IPS-20b (cell line): Measurements from ENCODE around the gene ROBO2.

Experiments used
- H3K27ac ChIP-seq: one replicate; pipeline ENCODE4 v1.5.1; 2013; ENCODE audit warnings: low read length
- H3K27me3 ChIP-seq: 2 replicates; pipeline ENCODE4 v1.6.1; 2013; ENCODE audit warnings: mild to moderate bottlenecking, low read length, inconsistent platforms; ENCODE audit not compliant: insufficient read depth
- H3K36me3 ChIP-seq: 2 replicates; pipeline ENCODE4 v1.6.1; 2013; ENCODE audit warnings: low read depth, mild to moderate bottlenecking, inconsistent platforms, low read length, moderate library complexity; ENCODE audit not compliant: insufficient read depth
- H3K4me1 ChIP-seq: 2 replicates; pipeline ENCODE4 v1.6.1; 2013; ENCODE audit warnings: mild to moderate bottlenecking, control low read depth, inconsistent platforms, low read length, moderate library complexity; ENCODE audit not compliant: insufficient read depth
- H3K4me3 ChIP-seq: 2 replicates; pipeline ENCODE4 v1.5.1; 2013; ENCODE audit warnings: mild to moderate bottlenecking, low read length, inconsistent platforms
- H3K9ac ChIP-seq: 2 replicates; pipeline ENCODE4 v1.6.1; 2013; ENCODE audit warnings: low read depth, mild to moderate bottlenecking, inconsistent platforms, low read length, moderate library complexity
- H3K9me3 ChIP-seq: 2 replicates; pipeline ENCODE4 v1.6.1; 2013; ENCODE audit warnings: mild to moderate bottlenecking, low read depth, low read length, inconsistent platforms; ENCODE audit not compliant: insufficient read depth

The ROBO2 gene

GRCh38 chr3:77052733-77053670, 13.1 kb downstream of the ROBO2 start:
- no peak overlapping the region for H3K9ac ChIP-seq
- H3K36me3 ChIP-seq, result no peaks in the 10 kb centered on the region
- H3K4me1 ChIP-seq, result peaks cover 25% of the 10 kb centered on the region; the same call in 1 of the 2 replicates
- H3K27me3 ChIP-seq, result no peaks in the 10 kb centered on the region
- H3K9me3 ChIP-seq, result no peaks in the 10 kb centered on the region
- no peak overlapping the region for H3K4me3 ChIP-seq
- no peak overlapping the region for H3K27ac ChIP-seq

- no peaks in the 10 kb centered on the region for H3K27me3 ChIP-seq
- H3K27ac ChIP-seq, result no peak overlapping the region
- no peaks in the 10 kb centered on the region for H3K36me3 ChIP-seq
- H3K9ac ChIP-seq, result no peak overlapping the region
- H3K9me3 ChIP-seq, result no peaks in the 10 kb centered on the region
- H3K4me1 ChIP-seq, result peaks cover 25% of the 10 kb centered on the region; the same call in 1 of the 2 replicates
- no peak overlapping the region for H3K4me3 ChIP-seq
Measured at GRCh38 chr3:77053795-77054194, 13.9 kb downstream of the ROBO2 start.

- Histone ChIP-seq H3K27ac (no peak overlapping the region), H3K9ac (no peak overlapping the region), H3K36me3 (no peaks in the 10 kb centered on the region), H3K27me3 (no peaks in the 10 kb centered on the region), H3K9me3 (no peaks in the 10 kb centered on the region), H3K4me1 (peaks cover 25% of the 10 kb centered on the region; the same call in 1 of the 2 replicates), H3K4me3 (no peak overlapping the region)
Measured at GRCh38 chr3:77055841-77056341, 16.0 kb downstream of the ROBO2 start.

GRCh38 chr3:77059354-77059753, 19.5 kb downstream of the ROBO2 start:
- H3K9me3 ChIP-seq, result peaks cover 4% of the 10 kb centered on the region; the same call in 1 of the 2 replicates
- H3K9ac ChIP-seq, result no peak overlapping the region
- no peak overlapping the region for H3K27ac ChIP-seq
- H3K4me3 ChIP-seq, result no peak overlapping the region
- no peaks in the 10 kb centered on the region for H3K4me1 ChIP-seq
- no peaks in the 10 kb centered on the region for H3K36me3 ChIP-seq
- no peaks in the 10 kb centered on the region for H3K27me3 ChIP-seq

- no peaks in the 10 kb centered on the region for H3K36me3 ChIP-seq
- no peak overlapping the region for H3K4me3 ChIP-seq
- no peaks in the 10 kb centered on the region for H3K4me1 ChIP-seq
- no peak overlapping the region for H3K27ac ChIP-seq
- H3K27me3 ChIP-seq, result no peaks in the 10 kb centered on the region
- H3K9me3 ChIP-seq, result peaks cover 4% of the 10 kb centered on the region; the same call in 1 of the 2 replicates
- no peak overlapping the region for H3K9ac ChIP-seq
Measured at GRCh38 chr3:77063423-77063822, 23.5 kb downstream of the ROBO2 start.

- no peak overlapping the region for H3K9ac ChIP-seq
- no peaks in the 10 kb centered on the region for H3K27me3 ChIP-seq
- no peak overlapping the region for H3K27ac ChIP-seq
- peaks cover 4% of the 10 kb centered on the region; the same call in 1 of the 2 replicates for H3K9me3 ChIP-seq
- H3K36me3 ChIP-seq, result no peaks in the 10 kb centered on the region
- H3K4me3 ChIP-seq, result no peak overlapping the region
- H3K4me1 ChIP-seq, result no peaks in the 10 kb centered on the region
Measured at GRCh38 chr3:77065750-77066149, 25.9 kb downstream of the ROBO2 start.

- no peaks in the 10 kb centered on the region; the same call in 1 of the 2 replicates for H3K4me1 ChIP-seq
- H3K27ac ChIP-seq, result no peak overlapping the region
- peaks cover 4% of the 10 kb centered on the region; the same call in 1 of the 2 replicates for H3K9me3 ChIP-seq
- H3K4me3 ChIP-seq, result no peak overlapping the region
- no peaks in the 10 kb centered on the region for H3K27me3 ChIP-seq
- no peak overlapping the region for H3K9ac ChIP-seq
- no peaks in the 10 kb centered on the region for H3K36me3 ChIP-seq
Measured at GRCh38 chr3:77066829-77067228, 26.9 kb downstream of the ROBO2 start.

GRCh38 chr3:77068808-77069207, 28.9 kb downstream of the ROBO2 start:
- peaks cover 8% of the 10 kb centered on the region; the same call in 1 of the 2 replicates for H3K4me1 ChIP-seq
- no peaks in the 10 kb centered on the region for H3K27me3 ChIP-seq
- no peak overlapping the region for H3K27ac ChIP-seq
- no peak overlapping the region for H3K4me3 ChIP-seq
- no peaks in the 10 kb centered on the region for H3K9me3 ChIP-seq
- no peak overlapping the region for H3K9ac ChIP-seq
- no peaks in the 10 kb centered on the region for H3K36me3 ChIP-seq

GRCh38 chr3:77071364-77071763, 31.5 kb downstream of the ROBO2 start:
- no peaks in the 10 kb centered on the region for H3K36me3 ChIP-seq
- no peaks in the 10 kb centered on the region for H3K27me3 ChIP-seq
- H3K9ac ChIP-seq, result no peak overlapping the region
- no peak overlapping the region for H3K27ac ChIP-seq
- H3K4me1 ChIP-seq, result peaks cover 8% of the 10 kb centered on the region; the same call in 1 of the 2 replicates
- no peaks in the 10 kb centered on the region for H3K9me3 ChIP-seq
- no peak overlapping the region for H3K4me3 ChIP-seq

- no peak overlapping the region for H3K27ac ChIP-seq
- no peak overlapping the region for H3K9ac ChIP-seq
- H3K27me3 ChIP-seq, result no peaks in the 10 kb centered on the region
- H3K9me3 ChIP-seq, result no peaks in the 10 kb centered on the region
- H3K36me3 ChIP-seq, result no peaks in the 10 kb centered on the region
- H3K4me3 ChIP-seq, result no peak overlapping the region
- peaks cover 8% of the 10 kb centered on the region; the same call in 1 of the 2 replicates for H3K4me1 ChIP-seq
Measured at GRCh38 chr3:77071809-77072208, 31.9 kb downstream of the ROBO2 start.

GRCh38 chr3:77072232-77072631, 32.3 kb downstream of the ROBO2 start:
- Histone ChIP-seq H3K4me1 (peaks cover 8% of the 10 kb centered on the region; the same call in 1 of the 2 replicates), H3K9ac (no peak overlapping the region), H3K9me3 (no peaks in the 10 kb centered on the region), H3K27ac (no peak overlapping the region), H3K36me3 (no peaks in the 10 kb centered on the region), H3K27me3 (no peaks in the 10 kb centered on the region), H3K4me3 (no peak overlapping the region)

- no peaks in the 10 kb centered on the region for H3K9me3 ChIP-seq
- no peaks in the 10 kb centered on the region for H3K27me3 ChIP-seq
- H3K4me1 ChIP-seq, result peaks cover 25% of the 10 kb centered on the region; the same call in 1 of the 2 replicates
- H3K9ac ChIP-seq, result no peak overlapping the region
- H3K27ac ChIP-seq, result no peak overlapping the region
- no peaks in the 10 kb centered on the region for H3K36me3 ChIP-seq
- no peak overlapping the region for H3K4me3 ChIP-seq
Measured at GRCh38 chr3:77078279-77078678, 38.4 kb downstream of the ROBO2 start.
